Left renal pelvis (tissue), 4 donors: ENCODE measurements around the gene PLCH2. TPM values are rescaled to one million over a fixed set of nuclear protein-coding genes. Genes with fewer than 3 reads are reported as not detected.

Experiments used
- DNase-seq, 4 donors: peaks; one replicate each; pipeline ENCODE4 v3.0.0-alpha.2; 2013; ENCODE audit warnings: low read depth in 4 of 4, low spot score in 3 of 4
- polyA plus RNA-seq, 4 donors: library from polyadenylated mRNA; unstranded; fragments of 120-200 nt; gene quantifications; one replicate each; pipeline ENCODE4 v1.2.1, GENCODE V29; 2013; ENCODE audit not compliant: insufficient read length in 4 of 4

Gene PLCH2, protein sequence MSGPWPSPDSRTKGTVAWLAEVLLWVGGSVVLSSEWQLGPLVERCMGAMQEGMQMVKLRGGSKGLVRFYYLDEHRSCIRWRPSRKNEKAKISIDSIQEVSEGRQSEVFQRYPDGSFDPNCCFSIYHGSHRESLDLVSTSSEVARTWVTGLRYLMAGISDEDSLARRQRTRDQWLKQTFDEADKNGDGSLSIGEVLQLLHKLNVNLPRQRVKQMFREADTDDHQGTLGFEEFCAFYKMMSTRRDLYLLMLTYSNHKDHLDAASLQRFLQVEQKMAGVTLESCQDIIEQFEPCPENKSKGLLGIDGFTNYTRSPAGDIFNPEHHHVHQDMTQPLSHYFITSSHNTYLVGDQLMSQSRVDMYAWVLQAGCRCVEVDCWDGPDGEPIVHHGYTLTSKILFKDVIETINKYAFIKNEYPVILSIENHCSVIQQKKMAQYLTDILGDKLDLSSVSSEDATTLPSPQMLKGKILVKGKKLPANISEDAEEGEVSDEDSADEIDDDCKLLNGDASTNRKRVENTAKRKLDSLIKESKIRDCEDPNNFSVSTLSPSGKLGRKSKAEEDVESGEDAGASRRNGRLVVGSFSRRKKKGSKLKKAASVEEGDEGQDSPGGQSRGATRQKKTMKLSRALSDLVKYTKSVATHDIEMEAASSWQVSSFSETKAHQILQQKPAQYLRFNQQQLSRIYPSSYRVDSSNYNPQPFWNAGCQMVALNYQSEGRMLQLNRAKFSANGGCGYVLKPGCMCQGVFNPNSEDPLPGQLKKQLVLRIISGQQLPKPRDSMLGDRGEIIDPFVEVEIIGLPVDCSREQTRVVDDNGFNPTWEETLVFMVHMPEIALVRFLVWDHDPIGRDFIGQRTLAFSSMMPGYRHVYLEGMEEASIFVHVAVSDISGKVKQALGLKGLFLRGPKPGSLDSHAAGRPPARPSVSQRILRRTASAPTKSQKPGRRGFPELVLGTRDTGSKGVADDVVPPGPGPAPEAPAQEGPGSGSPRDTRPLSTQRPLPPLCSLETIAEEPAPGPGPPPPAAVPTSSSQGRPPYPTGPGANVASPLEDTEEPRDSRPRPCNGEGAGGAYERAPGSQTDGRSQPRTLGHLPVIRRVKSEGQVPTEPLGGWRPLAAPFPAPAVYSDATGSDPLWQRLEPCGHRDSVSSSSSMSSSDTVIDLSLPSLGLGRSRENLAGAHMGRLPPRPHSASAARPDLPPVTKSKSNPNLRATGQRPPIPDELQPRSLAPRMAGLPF (N-terminal part only)
- polyA plus RNA-seq = 1 to 10 TPM in 2 of 4 donors, under 1 TPM in 2; 0.38 to 1.9 (median 1.3) TPM

DNA sequence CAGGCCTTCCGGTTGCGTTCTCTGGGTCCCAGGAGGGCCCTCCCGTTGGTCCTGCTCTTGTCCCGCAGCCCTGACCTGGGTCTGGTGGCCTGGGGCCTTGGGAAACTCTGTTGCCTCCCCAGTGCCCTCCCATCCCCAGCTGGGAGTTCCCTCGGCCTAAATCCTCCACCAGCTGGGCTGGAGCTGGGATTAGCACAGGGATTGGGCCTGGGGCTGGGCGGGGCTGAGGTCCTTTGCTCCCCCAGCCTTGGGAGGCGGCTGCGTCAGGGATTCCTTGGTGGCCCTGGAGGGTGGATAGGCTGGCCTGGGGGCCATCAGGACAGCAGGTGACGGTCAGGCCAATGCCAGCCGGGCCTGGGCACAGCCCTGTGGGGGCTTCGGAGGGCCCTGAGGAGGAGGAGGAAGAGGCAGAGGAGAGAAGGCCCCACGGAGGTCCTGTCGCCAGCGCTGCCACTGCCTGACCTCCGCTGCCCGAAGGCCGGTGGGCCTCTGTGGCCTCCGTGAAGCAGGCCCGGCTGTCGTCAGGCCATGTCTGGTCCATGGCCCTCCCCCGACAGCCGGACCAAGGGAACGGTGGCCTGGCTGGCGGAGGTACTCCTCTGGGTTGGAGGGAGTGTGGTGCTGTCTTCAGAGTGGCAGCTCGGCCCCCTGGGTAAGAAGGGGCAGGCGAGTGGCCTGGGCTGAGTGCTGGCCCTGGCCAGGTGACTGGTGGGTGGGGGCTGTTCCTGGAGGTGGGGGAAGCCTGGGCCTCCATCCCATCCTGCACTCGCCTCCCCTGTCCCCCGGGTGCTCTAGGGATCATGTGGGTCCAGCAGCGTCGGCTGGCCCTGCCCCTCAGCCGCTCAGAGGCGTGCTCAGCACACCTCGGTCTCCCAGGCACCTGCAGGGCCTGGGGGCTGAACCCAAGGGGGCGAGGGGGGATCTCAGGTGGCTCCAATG is at the start of gene PLCH2:
TSS of gene PLCH2 (plus strand) at position 229 of the 939 bp plus-strand sequence. CDS start at position 529, 300 bp downstream.
- DNase-seq = no peak

DNA sequence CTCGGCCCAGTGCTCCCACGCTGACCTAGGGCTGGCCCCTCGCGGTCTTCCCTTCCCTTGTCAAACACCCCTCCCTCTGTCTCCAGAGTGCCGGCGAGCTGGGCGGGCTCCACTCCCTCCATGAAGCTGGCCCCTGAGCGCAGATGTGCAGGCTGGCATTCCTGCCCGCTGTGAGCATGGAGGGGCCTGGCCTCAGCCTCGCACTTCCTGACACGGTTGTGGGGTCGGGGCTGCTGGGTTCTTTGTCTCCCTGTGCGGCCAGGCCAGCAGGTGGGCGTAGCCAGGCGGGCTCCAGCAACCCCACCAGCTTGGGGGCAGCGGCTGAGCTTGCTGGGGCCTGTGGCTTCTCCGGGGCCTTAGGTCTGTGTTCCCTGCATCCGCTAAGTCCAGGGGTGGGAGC is 49.5 kb upstream of the PLCH2 start:
- no peak for DNase-seq

DNA sequence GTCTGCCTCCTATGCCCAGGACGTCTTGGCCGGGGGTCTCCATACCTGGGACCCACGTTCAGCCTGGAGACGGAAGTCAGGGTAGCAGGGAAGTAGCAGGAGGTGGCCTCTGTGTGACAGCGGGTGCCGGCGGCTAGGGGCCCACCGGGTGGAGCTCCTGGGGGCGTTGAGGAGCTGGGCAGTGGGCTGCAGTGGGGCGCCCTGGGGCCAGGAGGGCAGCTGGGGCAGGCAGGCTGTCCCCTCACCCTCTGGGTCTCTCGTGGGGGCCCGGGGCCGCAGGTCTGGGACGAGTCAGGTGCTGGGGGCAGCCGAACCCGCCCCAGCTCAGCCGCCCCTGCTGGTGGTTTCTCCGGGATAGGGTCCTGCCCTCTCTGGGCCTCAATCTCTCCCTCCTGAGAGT is 49.0 kb upstream of the PLCH2 start:
- DNase-seq = no peak

DNA sequence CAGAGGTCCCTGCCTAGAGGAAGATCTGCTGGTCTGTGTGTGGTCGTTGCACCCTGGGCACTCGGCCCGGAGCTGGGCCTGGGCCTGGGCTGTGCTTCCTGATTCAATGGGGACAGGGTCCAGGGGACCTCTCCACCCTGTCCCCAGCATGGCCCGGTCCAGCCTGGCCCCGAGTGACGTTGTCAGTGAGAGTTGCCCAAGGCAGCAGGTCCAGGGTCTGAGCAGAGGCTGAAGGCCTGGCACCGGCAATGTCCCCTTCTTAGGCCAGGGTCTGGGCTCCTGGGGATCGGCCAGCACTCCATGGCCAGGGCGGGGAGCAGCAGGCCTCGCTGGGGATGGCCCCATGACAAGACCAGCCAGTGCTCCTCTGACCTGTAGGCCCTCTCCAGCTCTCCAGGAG is 48.1 kb upstream of the PLCH2 start:
- no peak for DNase-seq

DNA sequence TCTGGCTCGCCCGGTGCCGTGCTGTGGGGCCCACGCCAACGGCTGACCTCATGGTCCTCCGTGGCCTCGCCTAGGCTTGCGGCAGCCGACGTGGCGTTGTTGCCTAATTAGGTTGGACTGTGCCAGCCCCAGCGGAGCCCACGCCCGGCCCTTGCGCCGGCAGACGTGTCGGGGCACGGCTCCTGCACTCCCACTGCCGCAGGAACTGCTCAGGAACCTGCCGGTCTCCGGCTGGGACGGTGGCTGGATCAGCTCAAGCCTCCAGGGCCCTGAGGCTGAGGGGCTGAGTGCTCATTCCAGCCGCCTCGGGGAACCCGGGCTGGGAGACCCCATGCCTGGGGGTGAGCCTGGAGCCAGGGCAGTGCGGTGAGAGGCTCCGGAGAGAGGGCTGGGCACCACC is 47.6 kb upstream of the PLCH2 start:
- DNase-seq = no peak

DNA sequence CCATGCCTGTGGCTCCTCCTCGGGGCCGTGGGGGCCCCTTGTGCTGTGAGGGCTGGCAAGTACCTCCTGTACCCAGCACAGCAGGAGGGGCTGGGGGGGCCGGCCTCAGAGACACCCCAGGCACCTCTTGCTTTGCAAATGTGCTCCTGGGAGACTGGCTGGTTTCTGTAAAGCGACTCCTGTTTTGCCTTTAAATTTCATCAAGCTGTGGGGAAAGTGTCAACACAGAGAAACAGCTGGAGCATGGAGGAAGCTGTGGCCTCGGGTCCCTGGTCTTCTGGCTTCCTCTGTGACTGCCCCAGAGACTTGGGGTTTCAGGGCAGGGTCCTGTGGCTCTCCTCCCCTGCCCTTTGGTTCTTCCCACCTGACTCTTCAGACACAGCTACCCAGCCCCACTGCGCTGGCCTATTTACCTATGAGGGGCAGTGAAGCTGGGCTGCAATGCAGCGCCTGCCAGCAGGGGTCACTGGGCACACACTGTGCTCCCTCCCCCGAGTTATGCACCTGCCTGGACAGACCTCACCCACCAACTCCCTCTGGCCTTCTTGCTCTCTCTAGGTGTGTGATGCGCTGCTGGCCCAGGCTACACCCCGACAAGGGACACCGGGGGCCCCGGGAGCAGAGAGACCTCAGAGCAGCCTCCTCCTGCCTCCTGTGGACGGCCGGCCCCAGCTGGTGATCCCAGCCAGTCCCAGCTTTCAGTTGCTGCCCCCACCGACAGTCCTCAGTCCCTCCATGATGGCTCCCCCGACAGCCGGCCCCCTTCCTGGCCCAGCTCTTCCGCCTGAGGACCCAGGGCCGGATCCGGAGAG is 46.1 kb upstream of the PLCH2 start:
- no peak for DNase-seq

DNA sequence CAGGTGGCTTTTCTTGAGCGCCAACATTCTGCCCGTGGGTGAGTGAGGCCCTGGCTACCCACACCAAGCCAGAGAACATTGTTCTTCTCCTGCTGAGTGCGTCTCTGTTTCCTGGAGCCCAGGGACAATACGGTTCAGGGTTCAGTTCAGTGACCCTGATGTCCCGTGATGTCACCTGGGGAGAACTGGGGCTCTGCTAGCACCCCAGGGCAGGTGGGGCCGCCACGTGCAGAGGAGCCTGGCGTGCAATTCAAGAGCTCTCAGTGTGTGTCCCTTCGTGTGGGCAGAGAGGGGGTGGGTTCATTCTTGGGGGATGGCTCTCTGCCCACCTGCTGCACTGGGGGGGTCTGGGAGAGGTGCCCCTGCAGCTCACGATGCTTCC is 45.5 kb upstream of the PLCH2 start:
- DNase-seq = no peak

DNA sequence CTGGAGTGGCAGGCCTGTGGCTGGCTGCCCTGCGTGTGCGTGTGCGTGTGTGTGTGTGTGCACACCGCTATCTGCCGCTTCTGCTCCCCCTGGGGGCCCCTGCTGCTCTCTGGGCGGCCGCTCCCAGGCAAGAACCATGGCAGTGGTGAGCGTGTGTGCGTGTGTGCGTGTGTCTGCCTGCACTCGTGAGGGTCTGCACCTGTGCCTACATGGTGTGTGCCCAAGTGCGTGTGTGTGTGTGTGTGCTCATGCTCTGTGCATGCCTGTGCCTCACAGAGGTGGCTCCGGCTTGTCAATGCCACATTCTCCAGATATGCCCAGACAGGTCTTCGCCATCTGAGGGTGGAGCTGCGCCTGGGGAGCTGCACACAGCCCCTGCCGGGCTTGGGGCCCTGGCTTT is 45.0 kb upstream of the PLCH2 start:
- no peak for DNase-seq

DNA sequence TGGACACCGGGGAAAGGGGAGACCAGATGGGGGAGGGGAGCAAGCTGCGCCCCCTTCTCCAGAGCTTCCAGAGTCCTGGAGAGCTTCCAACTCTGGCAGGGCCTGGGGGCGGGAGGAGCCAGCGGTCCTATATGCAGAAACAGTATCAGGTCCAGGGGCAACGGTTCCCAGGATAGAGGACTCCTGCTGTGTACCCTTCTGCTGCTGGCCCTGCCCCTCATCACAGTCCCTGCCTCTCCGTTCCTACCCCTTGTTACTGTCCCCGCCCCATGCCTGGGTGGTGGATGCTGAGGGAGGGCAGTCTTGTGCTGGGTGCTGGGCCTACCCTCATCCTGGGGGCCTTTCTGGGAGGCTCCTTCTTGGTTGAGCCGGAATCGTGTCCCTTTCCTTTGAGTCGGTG is 44.6 kb upstream of the PLCH2 start:
- no peak for DNase-seq

DNA sequence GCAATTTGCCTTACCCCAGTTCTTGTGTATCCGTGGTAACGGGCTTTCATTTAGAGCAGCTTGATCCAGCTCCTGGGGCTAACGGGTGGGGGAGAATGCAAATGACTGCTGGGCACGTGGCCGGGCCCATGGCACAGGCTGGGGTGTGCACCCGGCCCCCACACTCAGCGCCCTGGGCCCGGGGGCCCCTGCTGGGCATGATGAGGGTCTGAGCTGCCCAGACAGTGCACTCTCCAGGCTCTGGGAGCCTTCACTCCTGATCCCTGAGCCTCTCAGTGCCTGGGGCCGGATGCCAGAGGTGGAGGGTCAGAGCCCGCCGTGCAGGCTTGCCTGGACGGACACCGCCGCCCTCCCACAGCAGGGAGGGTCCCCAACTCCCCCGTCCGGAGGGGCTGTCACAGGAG is 43.6 kb upstream of the PLCH2 start:
- no peak for DNase-seq

DNA sequence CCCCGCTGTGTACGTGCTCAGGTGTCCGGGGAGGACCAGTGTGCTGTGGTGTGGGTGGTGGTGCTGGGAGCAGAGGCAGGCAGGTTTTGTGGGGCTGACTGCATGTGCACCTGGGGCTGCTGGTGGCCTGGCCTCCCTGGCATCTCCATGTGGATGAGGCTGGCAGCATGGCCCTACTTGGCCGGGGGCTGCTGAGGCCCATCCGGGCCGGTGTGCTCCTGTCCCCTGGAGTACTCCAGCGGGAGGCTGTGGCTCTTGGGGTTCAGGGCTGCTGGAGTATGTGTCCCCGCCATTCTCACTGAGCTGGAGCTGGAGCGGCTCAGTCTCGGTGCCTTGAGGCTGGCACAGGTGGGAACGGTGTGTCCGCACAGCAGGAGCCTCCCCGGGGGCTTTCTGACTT is 42.9 kb upstream of the PLCH2 start:
- no peak for DNase-seq

DNA sequence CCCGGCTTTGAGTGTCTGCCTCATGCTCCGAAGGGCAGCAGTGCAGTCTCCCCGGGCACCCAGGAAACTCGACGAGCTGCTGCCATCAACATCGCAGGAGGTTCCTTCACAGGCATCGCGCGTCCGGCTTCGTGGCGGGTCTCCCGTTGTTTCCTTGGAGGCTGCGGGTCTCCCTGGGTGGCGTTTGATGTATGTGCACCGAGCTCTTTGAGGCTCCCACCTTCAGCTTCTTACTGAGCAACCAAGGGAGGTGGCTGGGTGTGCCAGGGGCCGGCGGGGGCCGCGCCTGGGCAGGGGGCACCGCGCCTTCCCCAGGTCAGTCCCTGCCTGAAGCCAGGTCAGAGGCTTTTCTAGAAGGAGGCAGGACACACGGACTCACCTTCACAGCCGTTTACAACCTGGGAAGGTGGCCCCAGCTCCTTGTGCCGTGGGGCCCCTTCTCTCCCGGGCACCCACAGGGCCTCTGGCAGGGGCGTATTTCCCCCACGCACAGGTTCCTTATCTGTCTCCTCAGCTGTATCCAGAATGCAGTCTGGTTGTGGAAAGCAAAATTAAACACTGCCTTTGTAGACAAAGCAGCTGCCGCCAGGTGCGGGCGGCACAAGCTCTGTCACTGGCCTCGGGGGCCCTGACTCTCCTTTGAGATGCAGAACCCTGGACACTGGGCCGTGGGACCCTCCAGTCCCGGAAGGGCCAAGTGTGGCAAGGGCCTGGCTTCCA is 42.0 kb upstream of the PLCH2 start:
- DNase-seq = no peak

DNA sequence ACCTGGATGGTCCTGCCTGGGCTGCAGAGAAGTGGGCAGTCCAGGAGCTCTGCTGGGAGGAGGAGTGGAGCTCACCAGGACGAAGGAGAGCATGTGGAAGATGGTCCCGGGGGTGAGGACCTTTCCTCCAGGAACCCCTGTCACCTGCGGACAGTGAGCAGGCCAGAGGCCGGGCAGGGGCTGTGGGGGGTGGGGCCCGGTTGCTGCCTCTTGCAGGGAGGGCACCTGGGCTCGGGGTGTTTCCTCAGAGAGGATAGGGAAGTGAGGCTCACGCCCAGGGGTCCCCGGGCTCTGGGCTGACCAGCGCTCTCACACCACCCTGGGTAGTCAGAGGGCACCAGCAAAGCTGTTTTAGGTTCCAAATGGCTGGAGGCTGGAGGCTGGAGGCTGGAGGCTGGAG is 41.0 kb upstream of the PLCH2 start:
- DNase-seq = no peak

DNA sequence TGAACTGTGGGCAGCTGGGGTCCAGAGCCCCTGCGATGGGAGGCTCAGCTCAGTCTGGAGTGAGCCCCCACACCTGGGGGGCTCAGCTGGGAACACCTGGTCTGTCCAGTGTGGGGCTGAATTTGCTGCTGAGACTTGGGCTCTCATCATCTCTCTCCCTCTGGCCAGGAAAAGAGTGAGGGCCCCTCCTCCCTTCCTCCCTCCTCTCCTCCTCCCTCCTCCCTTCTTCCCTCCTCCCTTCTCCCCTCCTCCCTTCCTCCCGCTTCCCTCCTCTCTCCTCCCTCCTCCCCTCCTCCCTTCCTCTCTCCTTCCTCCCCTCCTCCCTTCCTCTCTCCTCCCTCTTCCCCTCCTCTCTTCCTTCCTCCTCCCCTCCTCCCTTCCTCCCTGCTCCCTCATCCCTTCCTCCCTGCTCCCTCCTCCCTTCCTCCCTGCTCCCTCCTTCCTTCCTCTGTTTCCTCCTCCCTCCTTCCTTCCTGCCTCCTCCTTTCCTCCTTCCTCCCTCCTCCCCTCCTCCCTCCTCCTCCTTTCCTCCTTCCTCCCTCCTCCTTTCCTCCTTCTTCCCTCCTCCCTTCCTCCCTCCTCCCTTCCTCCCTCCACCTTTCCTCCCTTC is 40.2 kb upstream of the PLCH2 start:
- DNase-seq = no peak

DNA sequence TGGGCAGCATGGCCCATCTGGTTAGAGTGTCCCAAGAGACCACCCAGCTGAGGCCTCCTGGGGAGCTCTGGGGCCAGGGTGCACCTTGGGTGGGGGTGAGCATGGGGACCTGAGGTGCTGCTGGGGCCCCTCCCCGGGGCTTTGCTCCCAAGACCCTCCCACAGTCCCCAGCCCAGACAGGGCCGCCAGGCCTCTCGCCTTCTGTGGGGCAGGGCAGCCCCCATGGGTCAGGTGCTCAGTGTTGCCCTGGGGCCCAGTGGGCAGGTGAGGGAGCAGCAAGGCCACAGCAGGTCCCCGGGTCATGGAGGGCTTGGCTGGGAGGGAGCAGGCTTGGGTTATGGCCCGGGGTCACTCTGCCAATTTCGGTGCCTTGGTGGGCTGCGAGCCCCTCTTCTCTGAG is 39.2 kb upstream of the PLCH2 start:
- no peak for DNase-seq

DNA sequence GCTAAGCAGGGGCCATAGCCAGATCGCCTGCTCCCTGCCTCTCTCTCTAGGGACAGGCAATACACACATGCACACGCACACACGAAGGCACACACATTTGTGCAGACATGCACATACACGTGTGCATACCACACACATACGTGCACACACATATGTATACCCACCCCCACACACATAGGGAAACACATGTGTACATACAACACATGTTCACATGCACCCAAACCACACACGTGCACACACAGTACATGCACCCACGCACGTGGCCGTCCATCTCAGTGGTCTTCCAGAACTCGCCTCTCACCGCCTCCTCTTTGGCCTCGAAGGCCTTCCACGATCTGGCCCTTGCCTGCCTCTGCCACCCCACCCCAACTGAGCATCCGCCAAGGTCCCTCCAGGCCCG is 38.5 kb upstream of the PLCH2 start:
- no peak for DNase-seq

DNA sequence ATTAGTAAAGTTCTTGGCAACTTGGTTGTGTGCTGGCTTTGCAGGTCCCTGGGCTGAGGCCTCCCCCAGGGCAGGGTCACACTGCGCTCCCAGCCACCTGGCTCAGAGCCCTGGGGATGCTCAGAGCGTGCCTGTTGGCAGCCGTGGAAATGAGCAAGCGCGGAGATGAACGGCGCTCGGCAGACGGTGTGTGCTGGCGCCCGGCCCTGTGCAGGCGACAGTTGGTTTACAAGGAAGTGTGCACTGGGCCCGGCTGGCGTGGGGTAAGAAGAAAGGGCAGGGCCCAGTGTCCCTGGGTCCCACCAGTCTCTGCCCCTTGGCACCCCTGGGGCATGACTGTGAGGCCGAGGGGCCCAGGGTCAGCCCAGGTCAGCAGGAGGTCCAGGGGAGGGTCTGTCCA is 38.1 kb upstream of the PLCH2 start:
- no peak for DNase-seq

DNA sequence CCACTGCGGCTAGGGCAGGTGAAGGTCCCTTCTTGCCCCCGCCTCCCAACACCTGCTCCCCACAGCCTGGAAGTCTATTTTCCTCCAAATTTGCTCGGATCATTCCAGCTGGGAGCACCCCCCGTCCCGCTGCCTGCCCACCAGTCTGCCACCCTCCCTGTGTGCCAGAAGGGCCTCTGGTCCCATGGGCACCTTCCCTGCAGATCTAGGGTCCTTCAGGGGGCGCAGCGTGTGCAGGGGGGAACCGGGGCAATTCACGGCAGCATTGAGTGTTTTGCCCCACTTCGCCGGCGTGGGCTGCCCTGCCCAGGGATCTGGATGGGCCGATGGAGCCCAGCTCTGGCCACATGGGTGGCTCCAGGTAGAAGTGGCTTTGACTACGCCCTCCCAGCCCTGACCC is 37.4 kb upstream of the PLCH2 start:
- DNase-seq = no peak
